ENCODE data around the gene BCCIP. TPM values are rescaled to one million over a fixed set of nuclear protein-coding genes. Genes with fewer than 3 reads are reported as not detected.

BCCIP gene
- total RNA-seq, 1 donor from 2014 or later = 25.3 TPM

DNA sequence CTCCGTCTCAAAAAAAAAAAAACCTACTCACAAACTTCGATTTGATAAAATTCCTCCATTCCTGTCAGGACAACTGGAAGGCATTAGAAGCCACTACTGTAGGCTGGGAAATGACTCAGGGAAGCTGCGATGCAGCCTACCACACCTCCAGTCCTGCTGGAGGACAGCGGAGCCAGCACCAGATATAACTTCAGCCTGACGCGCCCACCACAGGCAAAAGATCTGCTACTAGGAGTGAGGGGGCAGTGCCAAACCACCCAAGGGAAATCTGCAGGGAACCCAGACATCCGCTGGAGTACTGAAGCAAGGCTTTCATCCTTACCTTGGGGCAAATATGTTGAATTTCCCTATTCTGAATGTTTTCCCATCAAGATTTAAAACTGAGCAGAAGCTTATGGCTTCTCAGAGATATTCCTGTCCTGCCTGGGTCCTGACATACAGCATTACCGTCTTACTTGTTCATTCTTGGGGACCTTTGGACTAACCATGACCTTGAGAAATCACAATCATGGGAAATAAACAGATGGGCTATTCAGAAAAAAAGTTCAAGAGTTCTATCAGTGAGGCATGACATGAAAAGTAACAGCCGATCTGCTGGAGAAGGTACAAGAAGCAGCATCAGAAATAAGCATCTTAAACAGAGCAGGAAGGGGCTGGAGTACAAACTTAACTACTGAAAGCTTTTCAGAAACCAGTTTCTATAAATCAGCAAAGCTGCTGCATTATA lies 20.4 kb downstream of the BCCIP start:
- ATAC-seq (no peak), DNase-seq (ENCODE audit: low spot score) (no peak)

DNA sequence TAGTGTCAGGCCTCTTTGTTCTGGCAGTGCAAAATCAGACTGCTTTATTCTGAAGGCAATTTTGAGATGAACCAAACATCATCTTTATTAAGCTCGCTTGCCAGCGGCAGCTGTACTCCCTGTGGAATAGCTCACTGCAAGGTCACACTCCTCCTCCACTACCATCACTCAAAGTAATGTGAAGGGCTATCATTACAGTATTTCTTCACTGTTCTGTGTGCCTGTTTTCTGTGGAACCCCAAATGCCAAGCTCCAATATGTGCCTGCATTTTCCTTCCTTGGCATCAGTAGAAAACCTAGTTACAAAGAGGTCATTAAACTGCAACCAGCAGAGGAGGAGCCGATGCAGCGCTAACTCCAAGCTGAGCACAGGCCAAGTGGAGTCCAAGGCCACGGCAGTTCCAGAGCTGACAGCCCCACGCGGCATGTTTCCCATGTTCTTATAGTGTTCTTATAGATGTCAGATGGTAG lies 21.4 kb downstream of the BCCIP start:
- ATAC-seq = peak; percentile 69
- DNase-seq (ENCODE audit: low spot score) = peak; percentile 62

DNA sequence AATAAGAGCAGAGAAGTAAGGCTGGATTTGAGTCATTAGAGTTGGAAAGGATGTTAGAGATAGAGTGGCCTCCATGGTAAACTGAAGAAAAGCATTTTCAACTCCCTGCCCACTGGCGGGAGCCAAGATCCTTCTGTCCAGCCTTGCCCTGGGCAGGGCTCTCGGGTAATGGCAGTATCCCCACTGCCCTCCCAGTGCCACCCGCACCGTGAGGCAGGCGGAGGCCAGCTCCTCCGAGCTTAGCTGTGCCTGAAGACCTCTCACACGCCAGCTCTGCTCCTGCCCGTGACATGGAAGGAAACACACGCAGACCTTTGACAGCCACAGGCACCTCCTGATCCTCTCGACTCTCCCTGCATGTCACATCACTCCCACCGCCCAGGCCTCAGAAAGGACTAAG lies 22.3 kb downstream of the BCCIP start:
- DNase-seq (ENCODE audit: low spot score) = no peak
- ATAC-seq = no peak

DNA sequence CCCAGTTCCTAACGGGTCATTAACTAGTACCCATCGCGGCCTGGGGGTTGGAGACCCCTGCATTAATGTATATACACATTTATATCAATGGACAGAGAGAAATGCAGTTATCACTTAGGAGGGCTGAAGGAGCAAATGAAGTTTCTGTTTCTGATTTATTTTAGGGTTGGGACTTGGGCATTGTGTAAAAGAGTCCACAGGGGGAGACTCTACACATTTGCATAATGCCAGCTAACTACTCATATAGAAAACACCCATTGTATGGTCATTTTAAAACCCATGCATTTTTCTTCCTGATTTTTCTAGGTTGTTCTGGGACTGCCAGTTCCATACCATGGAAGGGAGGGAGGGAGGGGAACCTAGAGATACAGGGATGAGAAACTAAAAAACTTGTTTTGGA lies 23.5 kb downstream of the BCCIP start:
- ATAC-seq = no peak
- no peak for DNase-seq (ENCODE audit: low spot score)

DNA sequence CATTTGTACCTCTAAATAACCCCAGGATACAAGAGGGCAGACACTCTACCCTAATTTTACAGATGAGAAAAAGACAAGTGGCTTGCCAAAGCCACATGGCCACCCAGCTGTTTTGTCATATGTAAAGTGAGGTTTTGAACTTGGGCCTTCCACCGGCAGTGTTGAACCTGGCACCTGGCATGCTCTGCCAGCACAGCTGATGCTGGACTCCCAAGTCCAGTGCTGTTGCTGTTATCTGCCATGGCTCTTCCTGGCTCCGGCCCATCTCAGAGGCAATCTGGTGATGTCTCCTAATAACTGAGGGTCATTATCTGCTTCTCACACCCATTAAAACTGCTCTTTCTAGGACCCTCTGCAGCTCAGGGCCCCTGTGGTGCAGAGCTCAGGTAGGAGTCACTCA lies 25.0 kb downstream of the BCCIP start:
- DNase-seq (ENCODE audit: low spot score) (peak; percentile 79), ATAC-seq (peak; percentile 82)

DNA sequence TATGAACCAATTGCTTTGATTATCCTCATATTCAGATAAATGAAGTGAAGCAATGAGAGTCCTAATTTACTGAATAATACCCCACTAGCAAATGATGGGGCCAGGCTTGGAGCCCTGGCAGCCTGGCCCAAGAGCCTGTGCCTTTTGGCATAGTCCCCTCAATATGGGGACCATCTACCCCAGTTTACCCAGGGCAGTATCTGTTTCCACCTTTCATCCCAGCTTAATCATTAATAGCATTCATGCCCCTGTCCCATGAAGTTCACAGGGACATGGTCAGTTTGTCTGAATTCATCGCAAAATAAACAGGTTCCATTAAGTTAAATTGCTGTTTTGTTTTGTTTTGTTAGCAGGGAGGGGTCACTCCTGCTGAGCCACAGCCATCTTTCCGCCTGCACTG lies 25.5 kb downstream of the BCCIP start:
- DNase-seq (ENCODE audit: low spot score) (no peak), ATAC-seq (peak; percentile 52)

DNA sequence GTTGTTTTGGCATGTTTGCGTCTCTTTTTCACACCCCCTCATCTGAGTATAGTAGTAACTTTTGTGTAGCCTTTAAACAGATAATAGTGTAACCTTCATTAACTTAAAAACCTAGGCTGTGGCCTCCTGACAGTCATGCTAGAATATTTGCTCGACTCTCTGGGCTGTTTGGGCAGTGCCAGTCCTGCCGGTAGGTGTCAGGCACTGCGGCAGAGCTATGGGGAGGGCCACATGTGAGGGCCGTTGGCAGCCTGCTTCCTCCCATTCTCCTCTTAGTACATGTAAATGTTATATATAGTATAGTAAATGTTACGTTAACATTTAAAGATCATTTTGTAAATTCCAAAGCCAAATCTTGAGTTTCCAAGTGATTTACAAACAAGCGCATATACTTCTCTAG lies 26.1 kb downstream of the BCCIP start:
- DNase-seq (ENCODE audit: low spot score) (no peak), ATAC-seq (peak; percentile 70)

DNA sequence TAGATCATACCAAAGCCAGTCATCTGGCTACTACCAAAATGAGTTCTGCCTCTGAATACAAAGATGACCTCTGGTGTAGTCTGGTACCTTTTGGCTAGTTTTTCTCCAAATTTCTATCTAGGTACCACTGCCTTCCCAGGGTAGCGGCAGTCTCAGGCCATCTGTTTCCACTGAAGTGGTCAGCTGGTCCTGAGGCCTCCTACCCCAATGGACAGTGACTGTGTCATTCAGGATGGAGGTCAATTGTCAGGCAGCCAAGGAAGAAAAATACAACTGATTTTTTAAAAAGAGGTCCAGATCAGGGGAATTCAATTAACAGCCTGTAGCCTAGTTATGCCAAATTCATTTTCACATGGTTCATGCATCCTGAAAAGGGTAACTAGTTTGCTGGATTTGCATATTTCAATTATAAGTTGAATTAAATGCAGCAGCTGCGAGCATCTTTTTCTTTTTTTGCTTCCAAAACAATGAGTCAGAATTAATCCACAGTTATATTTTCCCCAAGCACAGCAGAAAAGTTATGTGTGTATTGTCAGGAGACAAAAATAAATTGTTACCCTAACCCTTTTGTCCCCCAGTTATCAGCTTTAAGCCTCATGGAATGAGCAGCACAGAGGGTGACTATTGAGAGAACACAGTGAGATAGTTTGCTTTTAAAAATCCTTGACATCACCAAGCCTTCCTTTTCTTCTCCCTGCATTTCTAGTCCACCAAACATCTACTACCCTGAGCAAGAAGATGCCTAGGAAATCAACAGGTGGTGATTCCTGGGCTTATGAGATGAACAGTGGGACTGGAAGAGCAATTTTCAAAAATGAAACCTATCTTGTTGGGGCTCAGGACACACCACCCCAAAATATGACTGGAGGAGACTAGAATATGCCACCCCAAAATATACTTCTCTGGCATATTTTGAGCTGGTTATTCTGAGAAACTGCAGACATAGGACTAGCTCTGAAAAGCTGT lies 27.7 kb downstream of the BCCIP start:
- ATAC-seq = no peak
- DNase-seq (ENCODE audit: low spot score) = no peak

DNA sequence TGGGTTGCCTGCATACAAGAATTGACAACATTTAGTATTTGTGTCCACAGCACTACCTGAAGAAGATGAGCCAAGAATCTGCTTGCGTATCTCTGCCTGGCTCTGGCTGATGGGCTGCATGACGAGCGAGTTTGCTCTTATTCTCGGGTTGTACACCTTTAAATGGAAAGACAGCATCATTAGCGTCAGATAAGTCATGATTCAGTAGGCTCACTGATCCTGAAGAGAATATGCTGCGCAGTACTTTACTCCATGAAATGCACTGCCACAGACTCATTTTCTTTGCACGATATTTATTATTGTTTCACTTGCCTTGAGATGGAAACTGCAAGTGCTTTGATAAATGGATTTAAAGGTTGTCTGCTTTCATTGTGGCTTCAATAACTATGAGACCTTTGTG lies 29.1 kb downstream of the BCCIP start:
- DNase-seq (ENCODE audit: low spot score) (no peak), ATAC-seq (no peak)

DNA sequence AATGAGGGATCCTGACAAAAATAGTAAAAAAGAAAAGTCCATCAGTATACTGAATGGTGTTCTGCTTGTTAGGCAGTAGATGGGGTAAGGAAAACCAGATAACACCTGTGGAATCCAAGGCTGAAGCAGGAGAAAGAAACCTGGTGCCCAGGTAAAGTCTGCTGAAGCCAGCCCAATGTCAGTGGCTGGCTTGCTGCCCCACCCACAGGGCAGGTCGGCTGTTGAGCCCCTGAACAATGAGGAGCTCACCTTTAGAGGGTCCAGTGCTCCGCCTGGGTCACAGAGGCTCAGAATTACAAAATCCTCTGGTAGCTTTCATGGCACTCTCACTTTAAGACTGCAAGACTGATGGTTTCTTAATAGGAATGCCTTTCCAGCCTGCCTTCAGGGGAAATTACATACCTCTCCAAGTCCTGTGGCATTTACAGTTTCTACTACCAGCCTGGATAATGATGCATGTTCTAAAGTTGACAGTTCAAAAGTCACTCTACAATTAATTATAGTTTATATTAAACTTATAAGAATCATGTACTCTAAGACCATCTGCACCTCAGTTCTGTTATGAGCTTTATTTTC lies 33.9 kb downstream of the BCCIP start:
- no peak for ATAC-seq
- DNase-seq (ENCODE audit: low spot score) = no peak

DNA sequence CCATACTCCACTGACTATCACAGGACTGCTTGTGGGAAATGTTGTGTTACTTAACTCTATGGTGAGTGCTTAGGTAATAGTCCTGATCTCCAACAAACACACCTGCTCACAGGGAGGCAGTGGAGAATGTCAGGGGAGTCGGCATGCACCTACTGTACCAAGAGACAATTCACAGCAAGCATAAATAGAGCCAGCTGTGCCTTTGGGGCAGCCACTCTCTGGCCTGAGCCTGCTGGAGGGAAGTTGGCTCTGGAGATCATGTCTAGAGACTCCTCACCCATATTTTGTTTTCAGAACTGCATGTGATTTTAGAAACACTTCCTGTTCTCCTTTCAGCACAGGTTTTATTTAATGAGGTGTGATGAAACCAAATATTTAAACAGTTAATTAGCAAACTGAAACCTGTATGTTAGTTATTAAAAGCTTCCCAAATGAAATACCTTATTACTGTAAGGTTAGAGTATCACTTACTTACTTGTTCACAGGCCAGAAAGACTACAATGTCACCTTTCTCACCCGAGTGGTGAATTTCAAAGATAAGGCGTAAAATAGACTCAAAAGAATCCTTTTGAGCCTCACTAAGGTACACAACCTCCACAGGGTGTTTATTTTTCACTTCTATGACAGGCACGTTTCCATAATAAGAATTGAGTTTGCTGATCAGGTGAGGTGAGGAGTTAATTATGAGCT lies 35.9 kb downstream of the BCCIP start:
- DNase-seq (ENCODE audit: low spot score) (no peak), ATAC-seq (no peak)

DNA sequence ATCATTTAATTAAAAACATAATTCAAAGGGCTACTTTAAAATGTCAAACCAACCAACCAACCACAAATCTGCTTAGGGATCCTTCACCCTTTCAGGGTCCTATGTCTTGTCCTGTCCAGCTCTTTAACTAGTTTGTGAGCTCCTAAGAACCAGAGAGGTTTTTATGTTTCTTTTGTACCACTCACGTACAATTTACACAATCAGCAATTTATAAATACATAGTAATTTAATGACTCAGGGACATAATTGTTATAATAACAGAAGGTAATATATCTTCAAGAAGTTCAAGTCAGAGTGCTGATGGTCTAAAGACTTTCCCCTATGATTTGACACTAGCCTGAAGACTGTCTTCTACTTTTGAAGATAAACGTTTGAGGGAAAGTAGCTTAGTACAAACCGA lies 41.8 kb downstream of the BCCIP start:
- ATAC-seq (no peak), DNase-seq (ENCODE audit: low spot score) (no peak)

DNA sequence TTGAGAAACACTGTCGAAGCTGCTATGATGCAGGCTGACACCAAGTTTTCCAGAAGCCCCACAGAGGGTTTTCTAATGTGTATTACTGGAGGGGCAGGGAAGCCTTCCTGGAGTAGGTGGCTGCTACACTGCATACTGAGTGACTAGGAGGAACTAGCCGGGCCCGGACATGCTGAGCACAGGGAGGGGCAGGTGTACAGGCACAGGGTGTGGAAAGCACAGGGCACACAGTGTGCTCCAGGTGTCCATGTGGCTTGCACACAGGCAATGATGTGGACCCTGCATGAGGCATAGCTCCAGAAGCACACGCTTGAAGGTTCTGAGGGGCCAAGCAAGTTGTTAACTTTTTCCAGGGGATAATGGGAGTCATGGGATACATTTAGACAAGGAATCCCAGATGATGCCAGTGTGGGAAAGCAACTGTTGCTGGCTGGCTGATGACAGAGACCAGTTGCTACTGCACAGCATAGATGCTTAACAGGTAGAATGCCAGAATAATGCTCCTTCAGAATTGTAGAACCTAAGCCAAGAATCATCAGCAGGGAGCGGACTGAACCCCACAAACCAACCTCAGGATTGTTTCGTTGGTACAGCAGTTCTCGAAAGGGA lies 43.2 kb downstream of the BCCIP start:
- no peak for DNase-seq (ENCODE audit: low spot score)
- no peak for ATAC-seq

DNA sequence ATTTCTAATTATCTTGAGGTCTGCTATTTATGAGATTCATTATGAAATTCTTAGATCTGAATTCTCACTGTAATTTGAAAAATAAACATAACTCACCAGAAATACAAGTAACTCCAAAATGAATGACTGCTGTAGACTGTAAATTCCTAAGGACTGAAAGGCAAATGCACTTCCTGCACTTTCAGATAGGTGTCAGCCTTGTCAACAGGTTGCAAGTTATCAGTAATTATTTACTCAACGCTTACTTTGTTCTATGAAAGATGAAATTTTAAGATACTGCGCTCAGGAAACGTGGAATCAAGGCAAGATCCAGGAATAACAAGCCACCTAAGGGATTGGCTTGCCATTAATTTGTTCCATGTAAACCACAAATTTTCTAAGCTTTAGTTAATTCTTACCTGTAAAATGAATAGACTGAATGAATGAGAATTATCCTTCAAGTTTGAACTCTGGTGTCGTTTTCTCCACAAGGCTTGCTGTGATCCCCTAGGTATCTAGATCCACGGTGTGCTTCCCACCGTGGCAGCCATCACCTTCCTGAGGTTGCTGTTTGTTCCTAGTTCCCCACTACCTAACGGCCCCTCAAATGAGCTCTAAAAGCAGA lies 45.1 kb downstream of the BCCIP start:
- ATAC-seq = peak; percentile 79
- DNase-seq (ENCODE audit: low spot score) = no peak

DNA sequence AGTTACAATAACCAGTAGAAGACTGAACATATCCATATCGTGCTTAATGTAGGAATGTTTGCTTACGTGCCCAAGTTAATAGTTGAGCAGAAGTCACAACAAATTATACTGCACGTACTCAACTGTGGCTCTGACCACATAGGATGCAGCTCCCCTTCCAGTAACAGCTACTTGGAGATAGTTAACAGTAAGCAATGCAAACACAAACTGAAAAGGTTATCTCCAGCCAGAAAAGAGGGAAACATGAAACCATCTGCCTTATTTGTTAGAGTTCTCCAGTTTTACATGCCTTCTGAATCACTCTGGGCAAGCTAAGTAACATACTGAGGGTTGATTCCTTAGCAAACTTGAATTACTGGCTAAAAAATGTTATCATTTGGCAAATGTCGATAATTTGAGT lies 48.0 kb downstream of the BCCIP start:
- DNase-seq (ENCODE audit: low spot score) (no peak), ATAC-seq (no peak)

DNA sequence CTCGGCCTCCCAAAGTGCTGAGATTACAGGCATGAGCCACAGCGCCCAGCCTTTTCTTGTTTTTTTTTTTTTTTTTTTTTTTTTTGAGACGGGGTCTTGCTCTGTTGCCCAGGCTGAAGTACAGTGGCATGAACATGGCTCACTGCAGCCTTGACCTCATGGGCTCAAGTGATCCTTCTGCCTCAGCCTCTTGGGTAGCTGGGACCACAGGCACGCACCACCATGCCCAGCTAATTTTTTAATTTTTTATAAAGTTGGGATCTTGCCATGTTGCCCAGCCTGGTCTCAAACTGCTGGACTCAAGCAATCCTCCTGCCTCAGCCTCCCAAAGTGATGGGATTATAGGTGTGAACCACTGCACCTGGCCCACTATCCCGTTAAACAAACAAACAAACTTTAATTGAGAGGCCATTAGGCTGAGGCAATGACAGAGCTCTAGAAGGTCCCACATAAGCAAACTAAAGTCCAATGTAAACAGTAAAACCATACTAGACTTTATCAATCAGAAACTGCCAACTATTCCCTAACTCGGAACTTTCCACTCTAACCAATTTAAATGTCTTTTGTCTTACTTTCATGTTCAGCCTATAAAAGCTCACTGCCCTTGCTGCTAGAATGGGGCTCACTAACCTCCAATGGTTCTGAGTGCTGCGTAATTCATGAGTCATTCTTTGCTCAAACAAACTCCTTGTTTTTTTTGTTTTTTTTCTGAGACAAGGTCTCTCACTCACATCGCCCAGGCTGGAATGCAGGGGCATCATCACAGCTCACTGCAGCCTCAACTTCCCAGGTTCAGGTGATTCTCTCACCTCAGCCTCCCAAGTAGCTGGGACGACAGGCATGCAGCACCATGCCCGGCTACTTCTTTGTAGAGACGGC lies 55.9 kb downstream of the BCCIP start:
- ATAC-seq (no peak), DNase-seq (ENCODE audit: low spot score) (no peak)

DNA sequence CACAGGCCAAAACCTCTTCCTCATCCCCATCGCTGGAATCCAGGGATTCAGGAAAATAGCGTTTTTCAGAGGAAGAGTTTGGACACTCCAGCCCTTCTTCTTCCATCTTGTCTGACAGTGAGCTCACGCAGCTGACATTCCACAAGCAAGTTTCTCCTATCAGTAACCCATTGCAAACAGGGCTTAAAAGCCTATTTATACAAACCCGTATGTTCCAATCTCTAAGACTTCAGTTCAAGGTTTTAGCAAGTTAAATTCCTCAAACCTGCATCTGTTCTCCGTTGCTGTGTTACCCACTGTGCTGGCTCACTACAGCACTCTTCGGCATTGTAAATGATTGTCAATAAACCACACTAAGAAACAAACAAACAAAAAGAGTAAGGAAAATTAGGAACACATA lies 57.4 kb downstream of the BCCIP start:
- DNase-seq (ENCODE audit: low spot score) (no peak), ATAC-seq (no peak)

DNA sequence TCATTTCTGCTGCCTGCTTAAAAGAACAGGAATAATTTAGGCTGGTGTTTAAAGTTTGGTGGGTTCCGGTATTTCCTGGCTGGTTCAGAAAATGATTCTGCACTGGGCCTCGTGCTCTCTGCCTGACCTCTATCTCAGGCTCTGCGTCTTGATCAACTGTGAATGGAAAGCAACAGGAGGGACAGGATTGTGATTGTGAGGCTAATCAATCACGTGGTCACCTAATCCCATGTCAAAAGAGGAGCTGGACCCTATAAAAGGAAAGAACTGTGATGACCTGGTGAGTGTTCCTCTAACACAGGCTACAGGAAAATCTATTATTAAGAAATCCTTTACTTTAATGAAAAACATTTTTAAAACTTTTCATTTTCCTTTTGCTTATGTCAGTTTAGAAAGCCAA lies 57.8 kb downstream of the BCCIP start, which contains the start of gene DHX32:
Gene DHX32, minus strand, starts transcription at position 101 of the 400 bp plus-strand sequence. CDS start 468 bp downstream, outside the sequence.
- ATAC-seq = no peak

DNA sequence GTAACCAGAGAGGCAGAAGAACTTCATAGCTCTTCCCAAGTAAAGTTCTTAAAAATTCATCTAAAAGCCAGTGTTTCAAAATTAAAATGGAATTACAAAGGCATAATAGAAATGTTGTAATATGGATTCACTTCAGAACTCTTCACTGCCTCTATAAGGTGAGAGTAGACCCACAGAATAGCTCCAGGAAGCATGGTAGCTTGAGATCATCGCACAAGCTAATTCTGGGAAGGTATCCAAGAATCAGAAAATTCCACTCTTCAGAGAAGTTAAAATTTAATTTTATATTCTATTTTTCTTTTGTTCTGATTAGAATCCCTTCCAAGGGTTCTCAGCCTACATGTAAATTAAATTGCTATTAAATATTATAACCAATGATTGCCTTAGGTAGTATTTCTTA lies 59.2 kb downstream of the BCCIP start:
- DNase-seq (ENCODE audit: low spot score) (no peak), ATAC-seq (no peak)

More for the DNA sequence above, 57.8 kb downstream of the BCCIP start, which contains the start of gene DHX32:
- DNase-seq (ENCODE audit: low spot score) = no peak
